ENCODE data around the gene SOCS1.

SOCS1 gene

DNA sequence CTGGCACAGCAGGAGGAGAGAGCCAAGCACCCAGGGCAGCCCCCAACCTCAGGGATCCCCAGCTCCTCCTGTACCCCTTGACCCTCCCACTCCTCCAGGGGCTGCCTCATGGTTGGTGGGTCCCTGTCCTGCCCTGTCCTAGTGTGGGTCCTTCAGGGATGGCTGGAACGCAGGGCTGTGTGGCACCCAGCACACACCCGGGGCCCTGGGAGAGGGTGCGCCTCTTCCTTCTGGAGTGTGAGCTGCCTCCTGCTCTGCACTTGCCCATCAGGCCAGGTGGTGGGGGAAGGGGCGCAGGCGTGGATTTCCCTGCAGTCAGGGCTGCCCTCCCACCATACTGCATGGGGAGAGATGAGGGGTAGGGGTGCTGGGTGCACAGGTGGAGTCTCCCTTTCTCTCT, 42.6 kb downstream of the SOCS1 start:
- no peak overlapping the region for H3K4me3 ChIP-seq (ENCODE audit: low read length)
- no peak for DNase-seq (ENCODE audit: low read depth)
- TF ChIP-seq, protein P1, sequence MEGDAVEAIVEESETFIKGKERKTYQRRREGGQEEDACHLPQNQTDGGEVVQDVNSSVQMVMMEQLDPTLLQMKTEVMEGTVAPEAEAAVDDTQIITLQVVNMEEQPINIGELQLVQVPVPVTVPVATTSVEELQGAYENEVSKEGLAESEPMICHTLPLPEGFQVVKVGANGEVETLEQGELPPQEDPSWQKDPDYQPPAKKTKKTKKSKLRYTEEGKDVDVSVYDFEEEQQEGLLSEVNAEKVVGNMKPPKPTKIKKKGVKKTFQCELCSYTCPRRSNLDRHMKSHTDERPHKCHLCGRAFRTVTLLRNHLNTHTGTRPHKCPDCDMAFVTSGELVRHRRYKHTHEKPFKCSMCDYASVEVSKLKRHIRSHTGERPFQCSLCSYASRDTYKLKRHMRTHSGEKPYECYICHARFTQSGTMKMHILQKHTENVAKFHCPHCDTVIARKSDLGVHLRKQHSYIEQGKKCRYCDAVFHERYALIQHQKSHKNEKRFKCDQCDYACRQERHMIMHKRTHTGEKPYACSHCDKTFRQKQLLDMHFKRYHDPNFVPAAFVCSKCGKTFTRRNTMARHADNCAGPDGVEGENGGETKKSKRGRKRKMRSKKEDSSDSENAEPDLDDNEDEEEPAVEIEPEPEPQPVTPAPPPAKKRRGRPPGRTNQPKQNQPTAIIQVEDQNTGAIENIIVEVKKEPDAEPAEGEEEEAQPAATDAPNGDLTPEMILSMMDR (conservative IDR thresholded peaks at IDR 0.05; ENCODE audit: low read depth, low read length) = no peak

DNA sequence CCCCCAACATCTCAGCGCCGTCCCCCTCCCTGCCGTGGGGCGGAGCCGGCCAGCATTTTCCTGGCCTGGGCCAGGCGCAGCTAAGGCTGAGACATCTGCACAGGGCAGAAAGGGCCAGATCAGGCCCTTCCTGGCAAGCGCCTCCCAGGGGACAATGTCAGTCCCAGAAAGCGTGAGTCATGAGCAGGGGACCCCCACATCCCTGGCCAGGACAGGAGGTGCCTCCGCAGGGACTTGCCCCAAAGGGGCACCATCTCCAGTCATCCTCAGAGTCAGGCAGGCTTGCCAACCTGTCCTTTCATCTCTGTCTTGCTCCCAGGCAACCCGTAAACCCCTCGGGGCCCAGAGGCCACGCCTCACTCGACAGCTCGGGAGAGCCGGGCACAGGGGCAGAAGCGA, 43.2 kb downstream of the SOCS1 start:
- no peak overlapping the region for H3K4me3 ChIP-seq (ENCODE audit: low read length)
- DNase-seq (ENCODE audit: low read depth) = no peak
- TF ChIP-seq, protein P1 (conservative IDR thresholded peaks at IDR 0.05; ENCODE audit: low read depth, low read length) = no peak

DNA sequence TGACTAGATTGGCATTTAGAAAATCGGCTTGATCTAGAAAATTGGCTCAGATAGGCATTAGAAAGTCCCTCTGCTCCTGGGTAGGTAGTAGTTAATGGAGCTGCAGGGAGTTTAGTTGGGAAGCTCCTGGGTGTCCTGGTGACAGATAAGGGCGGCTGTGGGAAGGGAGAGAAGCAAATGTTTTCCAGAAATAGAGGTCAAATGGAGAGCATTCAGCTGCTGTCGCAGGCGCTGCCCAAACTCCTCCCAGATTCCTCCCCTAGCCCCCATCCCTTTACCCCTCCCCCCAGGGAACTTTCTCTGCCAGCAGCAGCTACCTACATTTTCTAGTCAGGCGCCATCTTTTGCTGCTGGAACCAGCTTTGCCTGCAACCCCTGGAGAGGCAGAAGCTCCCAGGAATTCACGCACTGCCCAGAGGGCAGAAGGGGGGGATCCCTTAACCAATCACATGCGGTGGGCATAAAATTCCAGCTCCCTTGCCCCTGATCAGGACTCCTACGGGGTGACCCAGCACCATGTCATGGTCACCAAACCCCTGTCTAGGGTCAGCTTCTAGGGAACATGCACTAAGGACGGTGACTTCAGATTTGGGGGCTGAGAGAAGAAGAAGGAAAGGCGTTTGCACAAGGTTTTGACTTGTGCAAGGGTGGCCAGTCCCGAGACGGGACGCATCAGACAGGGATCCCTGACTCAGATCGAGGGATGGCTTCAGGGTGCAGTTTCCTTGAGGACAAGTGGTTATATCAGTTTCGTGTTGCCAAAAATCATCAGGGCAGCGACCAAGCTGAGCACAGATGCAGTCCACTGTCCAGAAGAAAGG, 43.8 kb downstream of the SOCS1 start:
- DNase-seq (ENCODE audit: low read depth) = no peak
- H3K4me3 ChIP-seq (ENCODE audit: low read length) = no peak overlapping the region
- TF ChIP-seq, protein P1 (conservative IDR thresholded peaks at IDR 0.05; ENCODE audit: low read depth, low read length) = no peak

DNA sequence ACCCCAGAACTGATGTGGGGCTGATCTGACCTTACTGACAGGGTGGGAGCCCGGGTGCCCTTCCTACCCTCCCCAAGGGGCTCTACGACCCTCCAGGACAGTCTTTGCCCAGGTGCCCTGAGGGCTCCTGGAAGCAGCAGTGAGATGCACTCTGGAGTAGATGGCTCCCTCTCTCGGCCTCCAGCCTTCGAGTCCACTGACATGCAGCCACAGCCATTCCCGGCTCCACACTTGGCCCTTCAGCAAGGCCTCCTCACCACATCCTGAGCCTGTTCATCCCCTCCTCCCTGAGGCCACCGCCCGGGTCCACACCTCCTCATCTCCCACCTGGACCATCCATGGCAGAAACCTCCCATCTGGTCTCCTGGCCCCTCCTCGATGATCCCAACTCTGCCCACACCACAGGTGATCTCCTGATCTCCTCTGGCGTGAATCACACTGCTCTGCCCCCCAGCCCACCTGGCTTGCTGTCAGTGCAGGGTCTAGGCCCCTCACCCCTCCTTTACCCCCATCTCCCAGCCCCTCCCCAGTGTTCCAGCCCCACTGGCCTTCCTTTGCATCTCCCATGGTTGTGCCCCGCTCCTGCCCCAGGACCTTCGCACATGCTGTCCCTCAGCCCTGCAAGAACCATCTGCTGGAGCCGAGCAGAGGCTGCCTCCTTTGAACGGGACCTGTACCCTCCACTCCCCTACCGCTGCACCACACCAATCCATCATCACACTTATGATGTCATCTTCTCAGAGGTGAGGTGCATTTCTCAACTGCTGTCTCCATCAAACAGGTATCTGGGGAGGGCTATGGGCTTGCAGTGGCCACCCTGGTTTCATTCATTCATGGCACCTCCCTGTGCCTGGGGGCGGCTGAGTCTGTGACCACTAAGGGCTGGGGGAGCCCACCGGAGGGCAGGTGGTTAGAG, 44.7 kb downstream of the SOCS1 start:
- TF ChIP-seq, protein P1 (conservative IDR thresholded peaks at IDR 0.05; ENCODE audit: low read depth, low read length) = peak; percentile 4
- no peak overlapping the region for H3K4me3 ChIP-seq (ENCODE audit: low read length)
- no peak for DNase-seq (ENCODE audit: low read depth)

DNA sequence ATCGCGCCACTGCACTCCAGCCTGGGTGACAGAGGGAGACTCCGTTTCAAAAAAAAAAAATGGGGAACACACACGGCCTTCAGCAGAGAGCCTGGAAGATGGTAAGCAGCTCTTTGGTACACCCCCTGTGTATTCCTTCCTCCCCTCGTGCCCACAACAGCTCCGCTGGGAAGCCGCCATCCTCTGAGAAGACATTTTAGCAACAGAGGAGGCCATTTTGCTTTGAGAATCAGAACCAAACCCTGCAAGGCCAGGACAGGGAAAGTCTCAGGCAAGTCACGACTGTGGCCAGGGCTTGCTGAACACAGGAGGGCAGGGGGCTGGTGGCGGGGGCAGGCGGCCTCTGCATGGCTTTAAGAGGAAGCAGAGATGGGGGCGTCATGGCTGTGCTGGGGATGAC, 45.7 kb downstream of the SOCS1 start:
- no peak for DNase-seq (ENCODE audit: low read depth)
- no peak overlapping the region for H3K4me3 ChIP-seq (ENCODE audit: low read length)

DNA sequence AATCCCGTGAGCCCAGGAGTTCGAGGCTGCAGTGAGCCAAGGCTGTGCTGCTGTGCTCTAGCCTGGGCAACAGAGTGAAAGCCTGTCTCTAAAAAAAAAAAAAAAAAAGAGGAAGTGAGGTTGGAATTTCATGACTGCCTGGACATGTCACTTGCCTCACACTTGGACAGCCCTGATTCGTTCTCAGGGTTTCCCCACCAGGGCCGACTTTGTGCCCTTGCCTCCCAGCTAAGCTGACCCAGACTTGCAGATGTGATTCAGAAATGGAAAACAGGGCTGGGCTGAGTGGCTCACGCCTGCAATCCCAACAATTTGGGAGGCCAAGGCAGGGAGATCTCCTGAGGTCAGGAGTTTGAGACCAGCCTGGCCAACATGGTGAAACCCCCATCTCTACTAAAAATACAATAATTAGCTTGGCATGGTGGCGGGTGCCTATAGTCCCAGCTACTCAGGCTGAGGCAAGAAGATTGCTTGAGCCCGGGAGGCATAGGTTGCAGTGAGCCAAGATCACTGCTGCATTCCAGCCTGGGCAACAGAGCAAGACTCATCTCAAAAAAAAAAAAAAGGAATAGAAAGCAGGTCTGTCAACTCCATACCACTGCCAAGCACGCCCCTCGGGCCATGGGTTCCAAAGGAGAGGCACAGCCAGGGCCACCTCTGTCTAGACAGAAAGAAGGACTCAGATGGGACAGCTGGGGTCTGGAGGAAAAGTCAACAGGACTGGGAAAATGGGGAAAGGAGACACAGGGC, 46.9 kb downstream of the SOCS1 start:
- H3K4me3 ChIP-seq (ENCODE audit: low read length) = no peak overlapping the region
- TF ChIP-seq, protein P1 (conservative IDR thresholded peaks at IDR 0.05; ENCODE audit: low read depth, low read length) = no peak
- DNase-seq (ENCODE audit: low read depth) = no peak

More for the DNA sequence above, 45.7 kb downstream of the SOCS1 start:
- TF ChIP-seq, protein P1 (conservative IDR thresholded peaks at IDR 0.05; ENCODE audit: low read depth, low read length) = no peak

Data from retinal pigment epithelial cell (primary cell).